ENCODE data around the gene PMEPA1. TPM values are rescaled to one million over a fixed set of nuclear protein-coding genes. Genes with fewer than 3 reads are reported as not detected.

The PMEPA1 gene
- total RNA-seq, 1 donor from 2014 or later: 61.3 TPM

DNA sequence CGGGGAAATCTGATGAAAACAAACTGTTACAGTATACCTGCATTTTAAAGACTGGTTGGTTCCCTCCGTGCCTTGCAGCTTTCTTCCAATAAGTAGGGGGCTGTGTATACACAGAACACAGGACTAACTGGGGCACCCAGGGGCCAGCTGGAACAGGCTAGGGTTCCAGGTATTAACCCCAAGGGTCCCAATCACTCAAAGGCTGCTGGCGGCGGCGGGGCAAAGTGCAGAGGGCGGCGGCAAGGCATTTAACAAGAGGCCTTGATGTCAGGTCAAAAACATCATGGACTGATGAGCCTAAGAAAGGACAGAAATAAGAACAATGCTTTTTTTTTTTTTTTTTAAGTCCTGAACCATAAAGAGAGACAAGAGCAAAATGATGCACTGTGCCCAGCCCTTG is 2.5 kb downstream of the PMEPA1 start:
- TF ChIP-seq, protein P1, sequence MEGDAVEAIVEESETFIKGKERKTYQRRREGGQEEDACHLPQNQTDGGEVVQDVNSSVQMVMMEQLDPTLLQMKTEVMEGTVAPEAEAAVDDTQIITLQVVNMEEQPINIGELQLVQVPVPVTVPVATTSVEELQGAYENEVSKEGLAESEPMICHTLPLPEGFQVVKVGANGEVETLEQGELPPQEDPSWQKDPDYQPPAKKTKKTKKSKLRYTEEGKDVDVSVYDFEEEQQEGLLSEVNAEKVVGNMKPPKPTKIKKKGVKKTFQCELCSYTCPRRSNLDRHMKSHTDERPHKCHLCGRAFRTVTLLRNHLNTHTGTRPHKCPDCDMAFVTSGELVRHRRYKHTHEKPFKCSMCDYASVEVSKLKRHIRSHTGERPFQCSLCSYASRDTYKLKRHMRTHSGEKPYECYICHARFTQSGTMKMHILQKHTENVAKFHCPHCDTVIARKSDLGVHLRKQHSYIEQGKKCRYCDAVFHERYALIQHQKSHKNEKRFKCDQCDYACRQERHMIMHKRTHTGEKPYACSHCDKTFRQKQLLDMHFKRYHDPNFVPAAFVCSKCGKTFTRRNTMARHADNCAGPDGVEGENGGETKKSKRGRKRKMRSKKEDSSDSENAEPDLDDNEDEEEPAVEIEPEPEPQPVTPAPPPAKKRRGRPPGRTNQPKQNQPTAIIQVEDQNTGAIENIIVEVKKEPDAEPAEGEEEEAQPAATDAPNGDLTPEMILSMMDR (IDR thresholded peaks at IDR 0.05; ENCODE audit: unreplicated experiment): no peak
- peaks cover 23% of the 10 kb centered on the region for H3K36me3 Mint-ChIP-seq (ENCODE audit: low read depth, unreplicated experiment)
- peak overlapping the region; percentile 100 for H3K4me3 Mint-ChIP-seq (ENCODE audit: unreplicated experiment)
- H3K4me1 Mint-ChIP-seq (ENCODE audit: unreplicated experiment): peaks cover 58% of the 10 kb centered on the region
- no peak for DNase-seq (ENCODE audit: low spot score)
- peaks cover 14% of the 10 kb centered on the region for H3K27me3 Mint-ChIP-seq (ENCODE audit: unreplicated experiment)
- H3K27ac Mint-ChIP-seq (ENCODE audit: unreplicated experiment): peak overlapping the region; percentile 72
- H3K9me3 Mint-ChIP-seq (ENCODE audit: unreplicated experiment): no peaks in the 10 kb centered on the region

DNA sequence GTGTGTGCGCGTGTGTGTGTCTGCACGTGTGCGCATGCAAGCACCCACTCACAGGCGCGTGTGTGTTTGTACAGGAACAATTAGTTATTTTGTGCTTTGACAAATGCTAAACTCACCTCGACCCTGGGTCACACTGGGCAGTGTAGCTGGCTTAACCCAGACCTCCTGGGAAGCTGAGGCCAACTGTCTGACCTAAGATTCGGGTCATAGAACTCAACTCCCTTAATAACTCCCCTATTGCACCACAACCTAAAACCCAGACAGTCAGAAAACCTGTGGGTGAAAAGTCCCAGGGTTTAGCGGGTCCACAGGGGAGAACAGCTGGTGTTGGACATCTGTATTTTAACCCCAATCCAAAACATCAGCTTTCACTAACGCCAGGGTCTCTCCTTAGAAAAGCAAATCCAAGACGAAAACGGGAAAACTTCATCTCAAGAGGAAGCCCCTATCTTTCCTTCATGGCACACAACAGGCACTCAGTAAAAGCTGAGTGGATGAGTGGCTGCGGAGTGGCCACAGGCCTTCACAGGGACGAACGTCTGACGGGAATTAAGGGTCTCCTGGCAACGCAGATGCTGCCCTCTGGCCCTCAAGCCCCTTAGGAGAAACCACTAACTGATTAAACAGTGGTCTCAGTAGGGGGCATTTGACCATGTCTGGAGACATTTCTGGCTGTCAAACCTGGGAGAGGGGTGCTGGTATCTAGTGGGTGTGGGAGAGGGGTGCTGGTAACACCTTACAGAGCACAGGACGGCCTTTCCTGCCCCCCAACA is 4.5 kb downstream of the PMEPA1 start:
- Mint-ChIP-seq H3K4me3 (ENCODE audit: unreplicated experiment) (no peak overlapping the region), H3K27ac (ENCODE audit: unreplicated experiment) (peak overlapping the region; percentile 18), H3K27me3 (ENCODE audit: unreplicated experiment) (peaks cover 13% of the 10 kb centered on the region), H3K9me3 (ENCODE audit: unreplicated experiment) (no peaks in the 10 kb centered on the region), H3K36me3 (ENCODE audit: low read depth, unreplicated experiment) (peaks cover 24% of the 10 kb centered on the region), H3K4me1 (ENCODE audit: unreplicated experiment) (peaks cover 49% of the 10 kb centered on the region)
- TF ChIP-seq, protein P1 (IDR thresholded peaks at IDR 0.05; ENCODE audit: unreplicated experiment): no peak
- DNase-seq (ENCODE audit: low spot score): no peak

DNA sequence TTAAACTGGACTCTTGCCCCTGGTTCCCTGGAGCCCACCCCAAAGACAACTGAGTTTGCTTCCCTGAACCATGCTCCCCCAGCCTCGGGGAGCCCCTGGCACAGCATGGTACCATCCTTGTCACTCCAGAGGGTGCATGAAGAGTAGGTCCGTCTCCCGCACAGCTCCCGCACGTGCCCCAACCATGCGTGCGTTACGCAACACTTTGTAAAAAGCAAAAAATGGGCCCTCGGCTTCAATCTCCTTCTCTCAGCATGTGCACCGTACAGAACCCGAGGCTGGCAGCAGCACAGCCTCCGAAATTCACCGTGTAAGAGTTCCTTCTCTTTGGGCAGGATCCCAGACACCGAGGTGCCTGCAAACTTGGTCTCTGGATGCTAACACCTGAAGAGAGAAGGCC is 5.6 kb downstream of the PMEPA1 start:
- no peak overlapping the region for H3K27ac Mint-ChIP-seq (ENCODE audit: unreplicated experiment)

DNA sequence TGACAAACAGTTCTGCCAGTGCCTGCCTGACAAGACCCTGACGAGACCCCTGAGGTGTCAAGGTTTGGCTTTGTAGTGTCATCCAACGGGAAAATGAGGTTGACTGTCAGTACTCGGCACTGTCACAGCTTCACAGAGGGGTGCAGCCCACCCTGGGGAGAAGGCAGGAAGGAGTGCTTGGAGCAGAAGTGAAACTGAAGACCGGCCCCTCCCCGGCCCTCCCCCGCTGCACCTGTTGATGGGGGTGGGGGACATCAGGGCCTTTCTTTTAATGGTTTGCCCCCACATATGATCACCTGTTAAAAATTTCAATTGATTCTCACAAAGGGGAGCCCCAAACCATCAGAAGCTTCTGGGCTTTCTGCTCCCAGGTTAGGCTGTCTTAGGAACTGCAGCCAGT is 6.8 kb downstream of the PMEPA1 start:
- Mint-ChIP-seq H3K27ac (ENCODE audit: unreplicated experiment) (no peak overlapping the region), H3K36me3 (ENCODE audit: low read depth, unreplicated experiment) (peaks cover 20% of the 10 kb centered on the region), H3K27me3 (ENCODE audit: unreplicated experiment) (peaks cover 6% of the 10 kb centered on the region), H3K4me3 (ENCODE audit: unreplicated experiment) (peak overlapping the region; percentile 37), H3K9me3 (ENCODE audit: unreplicated experiment) (no peaks in the 10 kb centered on the region), H3K4me1 (ENCODE audit: unreplicated experiment) (peaks cover 57% of the 10 kb centered on the region)
- no peak for DNase-seq (ENCODE audit: low spot score)
- TF ChIP-seq, protein P1 (IDR thresholded peaks at IDR 0.05; ENCODE audit: unreplicated experiment): no peak

More for the DNA sequence above, 5.6 kb downstream of the PMEPA1 start:
- TF ChIP-seq, protein P1 (IDR thresholded peaks at IDR 0.05; ENCODE audit: unreplicated experiment): no peak
- Mint-ChIP-seq H3K27me3 (ENCODE audit: unreplicated experiment) (peaks cover 13% of the 10 kb centered on the region), H3K4me3 (ENCODE audit: unreplicated experiment) (peak overlapping the region; percentile 42), H3K9me3 (ENCODE audit: unreplicated experiment) (no peaks in the 10 kb centered on the region), H3K4me1 (ENCODE audit: unreplicated experiment) (peaks cover 56% of the 10 kb centered on the region), H3K36me3 (ENCODE audit: low read depth, unreplicated experiment) (peaks cover 27% of the 10 kb centered on the region)
- no peak for DNase-seq (ENCODE audit: low spot score)

DNA sequence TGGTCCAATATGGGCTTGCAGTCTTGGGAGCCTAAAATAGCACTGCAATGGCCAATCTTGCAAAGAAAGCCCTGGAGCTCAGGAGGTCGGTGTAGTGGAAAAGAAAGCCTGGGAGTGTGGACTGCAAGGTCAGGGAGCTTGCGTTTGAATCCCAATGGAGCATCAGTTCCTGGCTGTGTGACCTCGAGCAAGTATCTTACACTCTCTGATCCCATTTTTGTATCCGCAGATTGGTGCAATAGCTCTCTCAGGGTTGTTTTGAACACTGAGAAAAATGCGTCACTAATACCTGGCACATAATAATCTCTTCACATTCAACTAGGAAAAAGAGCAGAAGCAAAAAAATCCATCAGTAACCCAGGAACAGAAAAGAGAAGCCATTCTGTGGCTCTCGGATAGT is 7.3 kb downstream of the PMEPA1 start:
- no peaks in the 10 kb centered on the region for H3K9me3 Mint-ChIP-seq (ENCODE audit: unreplicated experiment)

More for the DNA sequence above, 7.3 kb downstream of the PMEPA1 start:
- Mint-ChIP-seq H3K27ac (ENCODE audit: unreplicated experiment) (no peak overlapping the region), H3K27me3 (ENCODE audit: unreplicated experiment) (peaks cover 6% of the 10 kb centered on the region), H3K4me1 (ENCODE audit: unreplicated experiment) (peaks cover 59% of the 10 kb centered on the region), H3K4me3 (ENCODE audit: unreplicated experiment) (no peak overlapping the region), H3K36me3 (ENCODE audit: low read depth, unreplicated experiment) (peaks cover 18% of the 10 kb centered on the region)
- TF ChIP-seq, protein P1 (IDR thresholded peaks at IDR 0.05; ENCODE audit: unreplicated experiment): no peak
- DNase-seq (ENCODE audit: low spot score): no peak
